HG02678 (cell line): Measurements from ENCODE around the gene ADK.
"Not testable (repeated sequence)": the region's sequence is repeated elsewhere in the genome, so short reads cannot be mapped to it uniquely, and the experiment has no call there.

Source experiments
- ATAC-seq: cut with Tn5 transposase; IDR thresholded peaks from one replicate; pipeline ENCODE4 v1.9.1; 2021; ENCODE audit warnings: mild to moderate bottlenecking, moderate library complexity; ENCODE audit not compliant: unreplicated experiment

Gene ADK

DNA sequence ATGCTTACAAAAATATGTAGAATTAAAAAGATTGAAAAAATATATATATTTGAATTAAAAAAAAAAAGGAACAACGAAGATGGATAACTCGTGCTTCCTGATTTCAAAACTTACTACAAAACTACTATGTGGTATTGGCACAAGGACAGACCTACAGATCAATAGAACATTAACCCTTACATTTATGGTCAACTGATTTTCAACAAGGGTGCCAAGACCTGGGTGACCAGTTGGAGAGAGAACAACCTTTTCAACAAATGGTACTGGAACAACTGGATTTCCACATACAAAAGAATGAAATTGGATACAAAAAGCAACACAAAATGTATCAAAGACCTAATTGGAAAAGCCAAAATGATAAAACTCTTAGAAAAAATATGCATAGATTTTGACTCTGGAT, 10.5 kb upstream of the ADK start:
- no peak for ATAC-seq

DNA sequence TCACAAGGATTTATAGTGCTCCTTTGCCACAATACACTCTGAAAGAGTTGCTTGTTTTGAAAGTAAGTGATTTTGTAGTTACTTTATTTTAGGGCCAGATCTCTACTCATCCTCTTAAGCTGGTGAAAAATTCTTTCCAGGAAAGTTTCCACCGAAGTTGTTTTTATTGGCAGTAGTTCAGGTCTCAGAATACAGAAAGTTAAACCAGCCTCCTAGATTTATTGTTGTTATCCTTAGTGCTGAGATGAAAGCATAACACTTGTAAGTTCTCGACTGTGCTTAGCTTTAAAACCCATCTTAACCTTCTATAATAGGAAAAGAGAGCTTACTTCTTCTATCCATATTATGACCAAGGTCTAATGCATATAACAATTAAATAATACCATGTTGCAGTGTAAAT, 5.9 kb upstream of the ADK start:
- ATAC-seq: no peak

DNA sequence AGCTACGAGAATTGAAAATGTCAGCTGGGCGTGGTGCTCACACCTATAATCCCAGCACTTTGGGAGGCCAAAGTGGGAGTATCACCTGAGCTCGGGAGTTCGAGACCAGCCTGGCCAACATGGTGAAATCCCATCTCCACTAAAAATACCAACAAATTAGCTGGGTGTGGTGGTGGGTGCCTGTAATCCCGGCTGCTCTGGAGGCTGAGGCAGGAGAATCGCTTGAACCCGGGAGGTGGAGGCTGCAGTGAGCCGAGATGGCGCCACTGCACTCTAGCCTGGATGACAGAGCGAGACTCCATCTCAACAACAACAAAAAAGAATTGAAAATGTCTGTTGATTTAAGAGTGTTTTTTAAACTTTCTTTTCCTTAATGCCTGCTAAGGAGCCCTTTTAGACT, 4.0 kb upstream of the ADK start:
- not testable (repeated sequence) for ATAC-seq

DNA sequence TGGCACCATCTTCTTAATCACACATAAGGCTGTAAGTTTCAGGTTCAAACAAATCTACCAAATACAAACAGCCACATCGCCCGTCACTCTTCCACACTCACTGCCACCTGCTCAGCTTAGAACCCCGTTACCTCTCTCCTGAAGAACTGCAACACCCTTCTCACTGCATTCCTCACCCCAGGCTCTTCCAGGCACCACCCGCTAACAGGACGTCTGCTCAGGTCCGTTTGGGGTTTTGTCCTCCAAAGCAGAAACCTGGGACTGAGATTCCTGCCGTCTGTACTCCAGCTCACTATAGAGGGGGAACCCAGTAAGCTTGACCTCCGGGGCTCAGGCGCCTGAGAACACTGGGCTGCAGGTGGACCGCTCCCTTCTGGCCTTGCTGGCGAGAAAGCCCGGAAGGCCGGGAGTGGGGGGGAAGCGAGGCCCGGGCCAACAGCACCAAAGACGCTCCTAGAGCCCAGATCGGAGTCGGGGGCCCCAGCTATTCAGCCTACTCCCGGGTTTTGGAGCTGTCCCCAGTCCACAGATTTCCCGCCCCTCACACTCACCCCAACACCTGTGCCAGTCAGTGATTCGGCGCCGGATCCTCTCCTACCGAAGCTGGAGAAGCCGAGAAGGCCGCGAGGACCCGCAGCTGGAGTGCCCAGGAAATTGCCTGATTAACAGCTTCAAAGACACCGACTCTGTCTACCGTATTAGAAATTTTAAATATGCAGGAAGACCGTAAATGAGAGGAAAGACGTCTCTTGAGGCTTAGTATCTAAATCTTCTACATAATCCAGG, 624 bp upstream of the ADK start, which contains the start of gene AP3M1:
TSS of gene AP3M1 (minus strand) at position 625 of the 786 bp plus-strand sequence. CDS start 12,449 bp downstream, outside the sequence.
- peak; percentile 46 for ATAC-seq

DNA sequence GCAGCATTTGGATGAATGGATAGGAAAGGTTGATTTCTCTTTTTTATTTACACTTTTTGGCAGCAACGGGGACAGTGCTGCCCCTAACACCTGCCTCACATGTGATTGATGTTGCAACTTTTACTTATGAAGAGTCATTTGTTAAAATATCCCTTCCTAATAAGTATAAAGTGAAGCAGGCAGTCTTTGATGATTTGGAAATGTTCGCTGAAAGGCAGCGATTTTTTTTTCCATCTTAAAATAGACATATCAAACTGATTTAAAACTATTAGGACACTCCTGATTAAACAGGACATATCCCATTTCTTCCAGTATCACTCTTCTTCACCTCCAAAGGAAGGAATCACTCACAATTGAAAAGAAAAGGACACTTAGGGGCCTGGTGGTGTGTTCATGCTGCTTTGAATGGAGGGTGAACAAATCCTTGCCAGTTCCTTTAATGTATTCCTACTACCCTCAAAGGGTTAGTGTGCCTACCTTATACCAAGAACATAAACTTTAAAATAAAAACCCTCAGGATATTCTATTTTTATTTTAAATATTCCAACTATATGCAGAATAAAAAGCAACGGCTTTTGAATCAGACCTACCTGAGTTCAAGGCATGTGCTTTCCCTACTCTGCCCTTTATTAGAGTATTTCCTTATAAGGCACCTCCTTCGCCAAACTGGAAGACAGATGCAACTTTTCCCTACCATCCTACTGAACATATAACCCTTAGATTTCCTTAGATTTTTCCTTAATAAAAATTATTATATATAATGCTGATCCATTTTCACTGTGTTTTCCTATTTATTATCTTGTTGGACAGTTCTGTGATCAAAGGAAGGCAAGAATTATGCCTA, 1.1 kb downstream of the ADK start:
- ATAC-seq: no peak

DNA sequence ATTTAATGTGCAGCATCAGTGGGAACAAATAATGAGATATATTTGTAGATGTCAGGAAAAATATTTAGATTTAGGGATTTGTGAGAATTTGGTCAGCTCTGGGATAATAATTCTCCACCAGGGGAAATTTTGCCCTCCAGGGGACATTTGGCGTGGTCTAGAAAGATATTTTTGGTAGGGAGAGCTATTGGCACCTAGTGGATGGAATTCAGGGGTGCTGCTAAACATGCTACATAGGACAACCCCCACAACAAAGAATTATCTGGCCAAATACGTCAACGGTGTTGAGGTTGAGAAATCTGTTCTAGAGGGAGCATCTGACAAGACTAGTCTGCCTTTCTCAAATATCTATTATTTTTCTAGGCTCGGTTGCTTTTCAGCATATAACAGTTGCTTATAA, 2.1 kb downstream of the ADK start:
- no peak for ATAC-seq

DNA sequence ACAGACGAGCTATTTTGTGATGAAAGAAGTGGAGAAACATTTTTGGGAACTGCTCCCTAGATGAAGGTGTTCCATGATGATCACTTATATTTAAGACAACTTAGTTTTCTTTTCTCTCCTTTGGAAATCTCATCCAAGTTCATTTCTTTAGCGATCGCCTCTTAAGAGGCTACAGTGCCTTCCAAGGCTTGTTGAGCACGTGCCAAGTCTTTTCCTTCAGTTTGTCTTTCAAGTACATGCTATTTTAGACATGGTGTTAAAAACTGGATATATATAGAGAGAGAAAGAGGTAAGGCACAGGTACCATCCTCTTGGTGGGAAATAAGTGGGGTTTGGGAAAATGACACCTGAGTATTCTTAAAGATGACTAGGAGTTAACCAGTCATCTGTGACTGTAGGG, 2.7 kb downstream of the ADK start:
- no peak for ATAC-seq

DNA sequence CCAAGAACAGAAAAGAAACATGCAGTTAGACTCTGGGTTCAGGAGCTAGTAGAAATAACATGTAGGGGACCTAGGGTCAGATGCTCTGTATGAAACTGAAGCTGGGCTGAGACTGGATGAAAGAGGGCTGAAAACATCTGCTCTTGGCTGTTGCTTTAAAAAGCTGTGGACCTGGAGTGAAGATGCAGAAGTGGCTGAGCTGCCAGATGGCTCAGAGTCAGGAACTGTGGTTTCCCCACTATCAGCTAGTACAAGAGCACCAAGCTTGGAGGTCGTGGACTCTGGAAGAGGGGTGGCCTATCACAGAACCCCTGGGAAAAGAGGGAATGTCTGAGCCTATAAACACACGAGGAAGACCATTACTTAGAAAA, 5.9 kb downstream of the ADK start:
- ATAC-seq: peak; percentile 84

DNA sequence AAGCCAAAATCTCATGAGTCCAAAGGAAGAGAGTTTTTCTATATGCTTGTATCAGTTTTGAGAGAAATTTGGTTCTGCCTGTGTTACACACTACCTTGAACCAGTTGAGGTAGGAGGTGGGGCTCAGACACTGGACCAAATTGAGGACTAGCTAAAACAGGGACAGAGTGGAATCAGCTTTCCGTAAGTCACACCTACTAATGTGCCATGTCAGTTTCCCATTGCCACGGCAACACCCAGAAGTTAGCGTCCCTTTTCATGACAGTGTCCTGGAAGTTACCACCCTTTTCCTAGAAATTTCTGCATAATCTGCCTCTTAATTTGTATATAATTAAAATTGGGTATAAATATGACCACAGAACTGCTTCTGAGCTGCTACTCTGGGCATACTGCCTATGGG, 9.0 kb downstream of the ADK start:
- no peak for ATAC-seq

DNA sequence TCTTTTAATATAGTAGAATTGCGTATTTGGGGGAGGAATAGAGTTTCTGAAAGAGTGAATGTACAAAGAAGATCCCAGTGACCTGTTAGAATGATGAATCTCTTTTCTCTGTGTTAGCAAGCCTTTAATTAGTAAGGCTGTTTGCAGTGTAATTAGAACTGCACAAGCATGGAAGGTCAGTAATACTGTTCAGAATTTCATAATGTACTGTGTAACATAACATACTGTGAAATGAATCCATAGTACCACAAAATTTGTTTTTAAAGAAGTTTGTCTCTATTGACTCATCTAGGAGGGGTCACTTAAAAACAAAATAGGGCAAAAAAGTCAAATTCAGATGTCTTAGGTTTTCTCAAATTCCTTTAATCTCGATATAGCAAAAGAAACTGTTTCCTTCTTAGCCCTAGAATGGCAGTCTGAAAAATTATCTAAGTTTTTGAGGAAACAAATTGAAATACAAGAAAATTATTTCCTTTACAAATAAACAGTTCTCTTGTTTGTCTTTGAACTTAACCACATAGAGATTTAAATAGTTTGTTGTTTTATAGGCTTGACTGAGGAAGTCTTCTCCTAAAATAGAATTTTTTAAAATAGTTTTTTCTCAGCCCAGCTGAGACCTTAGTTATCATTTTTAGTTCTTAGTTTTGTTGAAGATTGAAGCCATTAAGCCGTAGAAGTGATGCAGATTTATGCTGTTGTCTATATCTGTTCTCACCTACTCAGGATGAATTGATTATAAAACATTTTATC, 12.5 kb downstream of the ADK start:
- no peak for ATAC-seq

DNA sequence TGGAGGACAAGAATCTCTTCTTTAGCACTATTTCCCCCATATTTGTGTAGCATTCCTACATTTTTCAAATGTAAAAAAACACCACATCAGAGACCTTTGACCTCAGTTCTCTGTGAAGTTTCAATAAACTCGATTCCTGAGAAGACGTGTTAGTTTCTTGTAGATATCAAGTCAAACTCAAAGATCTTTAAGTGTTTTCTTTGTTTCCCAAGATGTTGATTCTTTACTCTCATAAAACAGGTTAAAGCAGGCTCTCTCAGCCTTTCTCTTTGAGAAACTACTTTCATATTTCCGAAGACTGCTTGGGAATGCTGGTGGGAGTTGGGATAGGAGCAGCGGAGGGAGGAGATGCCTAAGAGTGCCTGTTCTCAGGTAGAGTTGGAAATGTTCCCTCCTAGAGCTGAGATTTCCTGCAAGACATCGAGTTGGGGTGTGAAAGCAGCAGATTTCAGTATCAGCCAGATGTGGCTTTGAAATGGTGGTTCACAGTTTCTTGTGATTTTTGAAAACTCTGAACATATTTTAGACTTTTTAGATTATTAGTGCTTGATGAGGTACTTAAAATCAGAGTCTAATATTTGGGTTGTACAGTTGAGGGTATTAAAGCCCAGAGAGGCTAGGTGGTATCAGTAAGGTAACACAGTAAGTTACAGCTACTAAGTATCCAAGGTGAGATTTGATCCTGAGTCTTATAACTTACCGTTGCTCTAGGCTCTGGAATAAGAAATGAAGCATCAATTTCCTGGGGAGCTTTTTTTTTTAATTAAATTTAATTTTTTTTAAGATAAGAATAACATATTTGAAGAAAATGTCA, 13.9 kb downstream of the ADK start:
- no peak for ATAC-seq

DNA sequence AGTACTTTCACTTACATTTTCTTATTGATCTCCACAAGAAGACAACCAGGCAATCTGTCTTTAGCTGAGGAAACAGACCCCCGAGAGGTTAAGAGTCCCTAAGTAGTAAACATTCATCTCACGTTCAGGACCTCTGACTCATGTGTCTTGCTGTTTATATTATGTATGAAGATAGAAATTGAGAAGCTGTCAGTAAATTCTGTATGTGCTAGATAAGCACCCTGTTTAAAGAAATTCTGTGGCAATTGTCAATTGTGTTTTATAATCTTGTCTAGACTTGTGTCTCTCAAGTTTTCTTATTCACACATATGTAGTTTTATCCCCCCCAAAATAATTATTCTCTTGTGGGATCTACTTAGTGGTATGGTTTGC, 14.5 kb downstream of the ADK start:
- ATAC-seq: no peak

DNA sequence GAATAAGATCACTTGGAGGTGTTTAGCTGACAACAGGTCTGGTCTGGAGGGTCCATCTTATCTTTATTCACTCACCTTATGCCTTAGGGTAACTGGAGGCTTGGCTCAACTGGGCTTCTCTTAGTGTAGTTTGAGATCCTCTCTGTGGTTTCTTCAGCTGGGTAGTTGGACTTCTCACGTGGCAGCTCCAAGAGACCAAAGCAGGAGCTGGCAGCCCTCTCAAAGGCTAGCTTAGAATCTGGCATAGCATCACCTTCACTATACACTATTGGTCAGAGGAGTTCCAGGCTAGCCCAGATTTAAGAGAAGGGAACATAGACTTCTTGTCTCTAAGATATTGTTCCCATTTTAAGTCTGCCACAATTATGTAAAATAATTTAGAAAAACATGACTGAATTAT, 16.4 kb downstream of the ADK start:
- no peak for ATAC-seq

DNA sequence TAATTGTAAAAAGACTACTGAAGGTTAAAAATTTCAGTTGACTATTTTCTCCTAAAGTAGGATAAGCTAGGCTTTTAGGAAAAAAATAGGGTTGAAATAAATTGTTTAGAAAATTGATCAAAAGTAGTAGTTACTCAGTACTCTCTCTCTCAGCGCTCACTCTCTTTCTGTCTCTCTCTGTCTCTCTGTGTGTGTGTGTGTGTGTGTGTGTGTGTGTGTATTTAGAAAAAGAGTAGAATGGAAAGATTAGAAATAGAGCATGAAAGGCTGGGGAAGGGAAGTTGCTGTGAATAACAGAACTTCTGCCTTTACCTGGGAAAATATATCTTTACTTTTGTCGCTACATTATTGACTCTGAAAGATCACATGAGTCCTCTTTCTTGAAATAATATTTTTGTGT, 20.6 kb downstream of the ADK start:
- no peak for ATAC-seq

DNA sequence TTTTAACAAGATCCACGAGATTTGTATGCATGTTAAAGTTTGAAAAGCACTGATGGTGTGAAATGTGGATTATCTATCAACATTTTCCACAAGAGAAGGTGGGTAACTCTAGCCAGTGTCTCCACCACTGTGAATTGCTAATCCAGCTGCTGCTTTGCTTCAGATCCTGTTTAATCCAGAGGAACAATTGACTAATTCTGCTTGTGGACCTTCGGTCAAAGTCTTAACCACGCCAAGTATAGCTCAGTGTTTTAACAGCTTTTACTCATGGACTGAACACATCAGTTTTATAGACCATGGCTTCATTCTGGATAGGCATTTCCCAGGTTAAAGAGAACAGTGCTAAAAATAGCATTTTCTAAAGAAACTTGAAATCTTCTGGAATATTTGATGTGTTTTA, 23.5 kb downstream of the ADK start:
- ATAC-seq: no peak

DNA sequence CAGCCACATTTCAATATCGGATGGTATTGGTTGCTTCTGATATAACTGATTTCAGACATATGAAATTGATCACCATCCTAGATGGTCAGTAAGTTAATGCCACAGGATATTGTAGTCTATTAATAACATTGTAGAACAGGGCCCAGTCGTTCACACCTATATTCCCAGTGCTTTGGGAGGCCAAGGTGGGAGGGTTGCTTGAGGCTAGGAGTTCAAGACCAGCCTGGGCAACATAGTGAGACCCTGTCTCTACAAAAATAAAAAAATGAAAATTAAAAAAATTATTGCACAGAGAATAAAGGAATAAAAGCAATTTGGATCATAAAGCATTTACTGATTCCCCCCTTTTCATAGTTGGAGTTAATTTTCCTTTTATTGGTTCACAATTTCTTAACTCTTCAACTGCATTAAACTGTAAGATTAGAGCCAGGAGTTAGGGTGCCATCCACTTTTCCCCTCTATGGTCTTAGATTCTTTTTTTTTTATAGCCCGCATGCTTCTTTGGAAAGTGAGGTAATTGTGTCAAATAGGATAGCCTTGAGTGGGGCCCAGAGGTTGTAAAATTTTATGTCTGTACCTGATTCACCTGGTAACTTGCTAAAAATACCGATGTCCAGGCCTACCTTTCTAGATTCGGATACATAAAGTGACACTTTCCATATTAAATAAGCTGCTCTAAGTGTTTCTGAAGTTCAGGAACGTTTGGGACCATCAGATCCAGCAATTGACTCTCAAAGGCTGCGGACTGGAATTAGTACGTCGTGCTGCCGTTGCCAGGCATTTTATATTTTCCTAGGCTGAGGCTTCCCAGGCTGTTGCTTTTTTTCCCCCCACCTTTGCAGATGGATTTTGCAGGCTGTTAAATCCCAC, 24.7 kb downstream of the ADK start:
- ATAC-seq: no peak

DNA sequence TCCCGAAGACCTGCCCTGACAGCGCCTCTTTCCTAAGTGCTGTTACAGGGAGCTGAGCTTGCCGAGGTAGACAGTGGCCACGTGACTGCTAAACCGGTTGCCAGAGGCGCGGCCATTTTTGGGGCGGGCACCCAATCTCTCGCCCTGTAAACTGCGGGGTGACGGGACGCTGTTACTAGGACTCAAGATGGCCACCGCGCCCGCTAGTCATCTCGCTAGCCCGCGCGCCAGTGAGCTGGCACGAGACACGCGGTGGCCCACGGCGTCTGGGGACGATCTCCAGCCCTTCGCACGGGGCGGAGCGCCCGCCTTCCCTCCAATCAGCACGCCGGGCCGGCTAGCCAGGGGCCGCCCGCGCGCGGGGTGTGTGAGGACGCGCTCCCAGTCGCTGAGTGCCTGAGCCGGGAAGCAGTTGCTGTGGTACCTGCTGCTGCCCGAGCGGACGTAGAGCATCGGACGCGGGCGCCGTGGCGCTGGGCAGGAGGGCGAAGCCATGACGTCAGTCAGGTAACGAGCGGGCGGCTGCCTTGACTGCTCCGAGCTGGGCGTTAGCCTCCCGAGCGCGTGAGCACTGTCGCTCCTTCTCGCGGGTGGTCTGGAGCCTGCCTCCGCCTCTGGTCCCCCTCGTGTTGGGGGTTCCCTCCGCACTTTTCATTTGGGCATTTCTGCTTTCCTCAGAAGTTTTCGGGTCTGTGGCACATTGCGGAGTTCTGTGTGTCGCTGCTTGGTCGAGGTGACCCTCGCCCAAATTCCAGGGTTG, 25.5 kb downstream of the ADK start:
- peak; percentile 93 for ATAC-seq

DNA sequence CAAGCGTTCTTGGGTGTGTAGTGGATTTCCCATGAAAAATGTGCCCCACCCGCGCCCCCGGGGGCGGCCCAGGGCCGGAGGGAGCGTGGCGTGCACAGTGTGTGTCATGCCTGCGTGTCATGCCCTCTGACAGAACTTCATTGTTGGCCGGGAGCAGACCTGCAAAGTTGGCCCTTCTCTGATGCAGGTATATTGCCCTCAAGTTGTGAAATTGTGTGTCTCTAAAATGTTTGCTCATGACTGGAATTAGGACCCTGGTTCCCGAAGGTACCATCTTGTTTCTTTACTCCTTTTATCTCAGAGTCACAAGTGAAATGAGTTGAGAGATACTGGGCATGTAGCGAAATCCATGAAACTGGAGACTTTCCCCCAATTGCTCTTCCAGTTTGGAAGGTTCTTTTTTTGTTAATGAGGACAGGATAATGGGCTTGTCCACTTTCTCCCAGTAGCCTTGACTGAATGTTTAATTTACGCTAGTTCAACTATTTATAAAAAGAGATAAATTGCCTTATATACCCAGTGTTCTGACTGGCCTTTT, 26.2 kb downstream of the ADK start:
- ATAC-seq: peak; percentile 19
